ENCODE results near the gene IL13RA2.
A peak's percentile ranks its signal among the peaks of the same experiment; 100 is the strongest.

The IL13RA2 gene

DNA sequence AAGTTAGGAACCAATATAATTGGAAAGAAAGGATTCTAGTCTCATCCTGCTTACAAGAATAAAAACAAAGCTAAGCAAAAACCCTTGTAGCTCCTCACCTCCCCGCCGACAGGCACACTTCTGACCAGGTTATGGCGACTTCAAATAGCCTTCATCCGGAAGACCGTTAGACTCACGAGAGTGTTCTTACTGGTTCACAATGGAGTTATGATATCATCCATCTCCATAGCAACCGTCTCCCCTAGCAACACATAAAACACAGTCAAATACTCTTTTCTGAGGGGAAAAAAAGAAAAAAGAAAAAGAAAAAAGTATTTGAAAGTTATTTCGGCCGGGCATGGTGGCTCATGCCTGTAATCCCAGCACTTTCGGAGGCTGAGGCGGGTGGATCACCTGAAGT lies at the start of gene IL13RA2:
Gene IL13RA2 (minus strand): TSS at position 162 of the 400 bp plus-strand sequence. CDS start 347 bp downstream, outside the sequence.
- no peak for DNase-seq (ENCODE audit: low spot score)
- CTCF ChIA-PET: interaction anchor here (0.5 kb wide), 1 partner anchor 11 kb away, joined by 3 read pairs; no protein-coding TSS in a partner anchor
- no peak within 1 kb of the TSS for H3K27ac ChIP-seq
- TF ChIP-seq, protein P1, sequence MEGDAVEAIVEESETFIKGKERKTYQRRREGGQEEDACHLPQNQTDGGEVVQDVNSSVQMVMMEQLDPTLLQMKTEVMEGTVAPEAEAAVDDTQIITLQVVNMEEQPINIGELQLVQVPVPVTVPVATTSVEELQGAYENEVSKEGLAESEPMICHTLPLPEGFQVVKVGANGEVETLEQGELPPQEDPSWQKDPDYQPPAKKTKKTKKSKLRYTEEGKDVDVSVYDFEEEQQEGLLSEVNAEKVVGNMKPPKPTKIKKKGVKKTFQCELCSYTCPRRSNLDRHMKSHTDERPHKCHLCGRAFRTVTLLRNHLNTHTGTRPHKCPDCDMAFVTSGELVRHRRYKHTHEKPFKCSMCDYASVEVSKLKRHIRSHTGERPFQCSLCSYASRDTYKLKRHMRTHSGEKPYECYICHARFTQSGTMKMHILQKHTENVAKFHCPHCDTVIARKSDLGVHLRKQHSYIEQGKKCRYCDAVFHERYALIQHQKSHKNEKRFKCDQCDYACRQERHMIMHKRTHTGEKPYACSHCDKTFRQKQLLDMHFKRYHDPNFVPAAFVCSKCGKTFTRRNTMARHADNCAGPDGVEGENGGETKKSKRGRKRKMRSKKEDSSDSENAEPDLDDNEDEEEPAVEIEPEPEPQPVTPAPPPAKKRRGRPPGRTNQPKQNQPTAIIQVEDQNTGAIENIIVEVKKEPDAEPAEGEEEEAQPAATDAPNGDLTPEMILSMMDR (conservative IDR thresholded peaks at IDR 0.05; ENCODE audit: low read depth): no peak
- POLR2A ChIA-PET (ENCODE audit: low non-redundant PET): no interaction called here

DNA sequence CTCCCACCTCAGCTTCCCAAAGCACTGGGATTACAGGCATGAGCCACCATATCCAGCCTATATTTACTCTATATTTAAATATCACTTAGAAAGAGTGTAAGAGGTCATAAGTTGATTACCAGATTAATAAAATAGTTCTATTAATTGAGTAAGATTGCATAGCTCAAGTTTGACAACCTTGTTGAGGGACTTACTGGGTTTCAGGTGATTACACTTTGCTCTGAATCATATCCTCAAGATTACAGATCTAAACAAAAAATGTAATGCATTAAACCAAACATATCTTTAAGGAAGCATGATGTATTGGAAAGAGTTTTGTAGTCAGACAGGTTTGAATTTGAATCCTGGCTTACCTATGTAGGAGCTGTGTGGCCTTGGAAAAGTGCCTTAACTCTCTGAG lies 47.9 kb upstream of the IL13RA2 start:
- ChIA-PET CTCF (no interaction called here), POLR2A (ENCODE audit: low non-redundant PET) (no interaction called here)
- H3K27ac ChIP-seq: no peak overlapping the region

GRCh38 chrX:115060013-115060412 lies 42.6 kb upstream of the IL13RA2 start:
- POLR2A ChIA-PET (ENCODE audit: low non-redundant PET): no interaction called here
- no peak overlapping the region for H3K27ac ChIP-seq
- TF ChIP-seq, protein P1 (conservative IDR thresholded peaks at IDR 0.05; ENCODE audit: low read depth): no peak
- no peak for DNase-seq (ENCODE audit: low spot score)
- CTCF ChIA-PET: no interaction called here

More for the DNA sequence above, 47.9 kb upstream of the IL13RA2 start:
- no peak for DNase-seq (ENCODE audit: low spot score)
- TF ChIP-seq, protein P1 (conservative IDR thresholded peaks at IDR 0.05; ENCODE audit: low read depth): no peak

GRCh38 chrX:115058276-115058675 lies 40.9 kb upstream of the IL13RA2 start:
- DNase-seq (ENCODE audit: low spot score): peak; percentile 3
- ChIA-PET POLR2A (ENCODE audit: low non-redundant PET) (no interaction called here), CTCF (no interaction called here)
- no peak overlapping the region for H3K27ac ChIP-seq
- TF ChIP-seq, protein P1 (conservative IDR thresholded peaks at IDR 0.05; ENCODE audit: low read depth): no peak

DNA sequence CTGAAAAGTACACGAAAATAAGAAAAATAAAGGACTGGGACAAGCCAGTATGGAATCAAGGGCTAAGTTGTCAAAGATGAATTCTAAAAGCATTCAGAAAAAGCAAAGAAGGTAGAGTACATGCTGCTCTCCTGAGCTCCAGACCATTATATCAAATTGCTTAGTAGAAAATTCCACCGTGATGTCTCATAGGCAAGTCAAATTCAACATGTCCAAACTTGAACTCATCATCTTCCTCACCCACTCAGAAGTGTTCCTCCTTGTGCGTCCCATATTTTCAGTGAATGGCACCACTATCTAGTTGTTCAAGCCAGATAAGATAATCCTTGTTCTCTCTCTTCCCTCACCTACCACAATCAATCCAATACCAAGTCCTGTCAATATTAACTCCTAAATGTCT lies 37.5 kb upstream of the IL13RA2 start:
- ChIA-PET CTCF (no interaction called here), POLR2A (ENCODE audit: low non-redundant PET) (no interaction called here)
- H3K27ac ChIP-seq: no peak overlapping the region
- TF ChIP-seq, protein P1 (conservative IDR thresholded peaks at IDR 0.05; ENCODE audit: low read depth): no peak
- no peak for DNase-seq (ENCODE audit: low spot score)

DNA sequence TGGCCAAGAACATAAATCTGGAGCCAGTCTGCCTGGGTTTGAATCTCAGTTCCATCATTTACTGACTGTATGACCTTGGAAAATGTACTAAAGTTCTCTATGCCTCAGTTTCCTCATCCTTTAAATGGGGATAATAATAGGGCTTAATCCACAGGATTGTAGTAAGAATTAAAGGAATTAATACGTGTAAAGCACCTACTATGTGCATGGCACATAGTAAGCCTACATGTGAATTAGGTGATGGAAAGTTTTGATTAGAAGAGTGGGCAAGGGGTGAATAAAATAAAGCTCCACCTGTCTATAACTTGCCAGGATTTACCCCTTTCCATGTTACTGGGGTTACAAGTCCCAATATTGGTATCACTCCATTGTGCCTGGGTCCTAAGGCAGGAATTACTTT lies 35.8 kb upstream of the IL13RA2 start:
- no peak overlapping the region for H3K27ac ChIP-seq
- ChIA-PET POLR2A (ENCODE audit: low non-redundant PET) (no interaction called here), CTCF (no interaction called here)
- TF ChIP-seq, protein P1 (conservative IDR thresholded peaks at IDR 0.05; ENCODE audit: low read depth): no peak
- DNase-seq (ENCODE audit: low spot score): no peak

DNA sequence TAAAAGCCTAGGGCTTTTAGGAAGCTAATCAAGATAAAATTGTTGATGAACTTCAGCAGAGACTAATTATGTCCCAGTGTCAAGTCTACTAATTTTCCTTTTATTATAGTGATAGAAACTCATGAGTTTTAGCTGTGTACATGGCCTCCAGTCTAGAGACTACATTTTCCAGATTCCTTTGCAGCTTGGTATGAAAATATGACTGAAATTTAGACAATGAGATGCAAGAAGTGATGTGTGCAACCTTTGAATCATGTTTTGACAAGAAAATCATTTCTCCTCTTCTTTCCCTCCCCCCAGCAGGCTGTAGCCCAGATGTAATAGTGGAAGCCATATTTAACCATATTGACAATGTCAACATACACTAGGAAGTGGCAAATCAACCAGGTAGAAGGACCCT lies 30.3 kb upstream of the IL13RA2 start:
- ChIA-PET CTCF (no interaction called here), POLR2A (ENCODE audit: low non-redundant PET) (no interaction called here)
- H3K27ac ChIP-seq: no peak overlapping the region
- TF ChIP-seq, protein P1 (conservative IDR thresholded peaks at IDR 0.05; ENCODE audit: low read depth): no peak
- no peak for DNase-seq (ENCODE audit: low spot score)

Measured in RWPE1 (cell line).